Measurements from ENCODE around the gene MVB12B. TPM values are rescaled to one million over a fixed set of nuclear protein-coding genes. Genes with fewer than 3 reads are reported as not detected.

MVB12B gene
- total RNA-seq, 4 donors from 2014 or later = 10.2 to 25.7 (median 14.0) TPM

DNA sequence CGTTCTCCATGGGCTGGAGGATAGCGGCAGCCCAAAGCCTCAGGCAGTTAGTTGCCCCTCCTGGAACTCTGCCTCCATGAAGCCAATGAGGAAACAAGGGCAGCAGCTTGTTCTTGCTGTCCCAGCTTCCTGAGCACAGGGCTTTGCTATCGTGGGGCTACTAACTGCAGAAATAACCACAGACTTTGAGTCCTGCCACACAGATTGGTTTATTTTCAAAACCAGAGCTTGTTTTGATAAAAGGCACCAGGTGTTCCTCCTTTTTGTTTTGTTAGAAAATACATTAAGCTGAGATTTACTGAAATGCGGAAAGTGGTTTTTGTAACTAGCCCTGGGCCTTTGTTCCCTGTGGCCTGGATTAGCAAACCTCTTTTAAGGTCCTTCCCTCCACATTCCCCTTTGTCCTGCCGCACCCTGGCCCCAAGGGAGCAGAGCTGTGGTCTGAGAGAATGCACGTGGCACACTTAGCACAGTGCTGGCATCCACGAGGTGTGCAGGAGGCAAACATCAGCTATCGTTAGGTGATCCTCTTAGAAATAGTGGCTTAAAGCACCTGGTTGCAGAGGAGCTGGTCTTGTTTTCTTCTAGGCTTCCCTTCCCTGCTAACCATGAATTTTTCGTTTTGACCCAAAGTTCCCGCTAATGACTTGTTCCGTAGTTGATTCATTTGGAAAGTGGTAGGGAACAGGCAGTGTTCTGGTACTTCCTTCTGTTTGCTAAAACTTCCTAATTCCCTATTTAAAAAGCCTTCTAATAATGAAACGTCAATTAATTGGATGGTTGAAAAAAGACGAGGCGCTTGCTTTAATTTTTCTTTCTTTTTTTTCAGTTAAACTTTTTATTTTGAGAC lies 21.5 kb downstream of the MVB12B start:
- Histone ChIP-seq H3K9me3 (no peaks in the 10 kb centered on the region), H3K27me3 (no peaks in the 10 kb centered on the region), H3K27ac (peak overlapping the region; percentile 78), H3K36me3 (no peaks in the 10 kb centered on the region), H3K4me3 (no peak overlapping the region), H3K4me1 (peaks cover 37% of the 10 kb centered on the region)
- TF ChIP-seq, protein P1, sequence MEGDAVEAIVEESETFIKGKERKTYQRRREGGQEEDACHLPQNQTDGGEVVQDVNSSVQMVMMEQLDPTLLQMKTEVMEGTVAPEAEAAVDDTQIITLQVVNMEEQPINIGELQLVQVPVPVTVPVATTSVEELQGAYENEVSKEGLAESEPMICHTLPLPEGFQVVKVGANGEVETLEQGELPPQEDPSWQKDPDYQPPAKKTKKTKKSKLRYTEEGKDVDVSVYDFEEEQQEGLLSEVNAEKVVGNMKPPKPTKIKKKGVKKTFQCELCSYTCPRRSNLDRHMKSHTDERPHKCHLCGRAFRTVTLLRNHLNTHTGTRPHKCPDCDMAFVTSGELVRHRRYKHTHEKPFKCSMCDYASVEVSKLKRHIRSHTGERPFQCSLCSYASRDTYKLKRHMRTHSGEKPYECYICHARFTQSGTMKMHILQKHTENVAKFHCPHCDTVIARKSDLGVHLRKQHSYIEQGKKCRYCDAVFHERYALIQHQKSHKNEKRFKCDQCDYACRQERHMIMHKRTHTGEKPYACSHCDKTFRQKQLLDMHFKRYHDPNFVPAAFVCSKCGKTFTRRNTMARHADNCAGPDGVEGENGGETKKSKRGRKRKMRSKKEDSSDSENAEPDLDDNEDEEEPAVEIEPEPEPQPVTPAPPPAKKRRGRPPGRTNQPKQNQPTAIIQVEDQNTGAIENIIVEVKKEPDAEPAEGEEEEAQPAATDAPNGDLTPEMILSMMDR (IDR thresholded peaks at IDR 0.05) = no peak
- TF ChIP-seq POLR2A (IDR thresholded peaks at IDR 0.05) (no peak), POLR2AphosphoS5 (IDR thresholded peaks at IDR 0.05) (no peak), EP300 (IDR thresholded peaks at IDR 0.05) (no peak)
- DNase-seq (ENCODE audit: low spot score in 2 of 2) = no peak
- 36% methylated on average over 14 of the region's 14 CpGs for WGBS

DNA sequence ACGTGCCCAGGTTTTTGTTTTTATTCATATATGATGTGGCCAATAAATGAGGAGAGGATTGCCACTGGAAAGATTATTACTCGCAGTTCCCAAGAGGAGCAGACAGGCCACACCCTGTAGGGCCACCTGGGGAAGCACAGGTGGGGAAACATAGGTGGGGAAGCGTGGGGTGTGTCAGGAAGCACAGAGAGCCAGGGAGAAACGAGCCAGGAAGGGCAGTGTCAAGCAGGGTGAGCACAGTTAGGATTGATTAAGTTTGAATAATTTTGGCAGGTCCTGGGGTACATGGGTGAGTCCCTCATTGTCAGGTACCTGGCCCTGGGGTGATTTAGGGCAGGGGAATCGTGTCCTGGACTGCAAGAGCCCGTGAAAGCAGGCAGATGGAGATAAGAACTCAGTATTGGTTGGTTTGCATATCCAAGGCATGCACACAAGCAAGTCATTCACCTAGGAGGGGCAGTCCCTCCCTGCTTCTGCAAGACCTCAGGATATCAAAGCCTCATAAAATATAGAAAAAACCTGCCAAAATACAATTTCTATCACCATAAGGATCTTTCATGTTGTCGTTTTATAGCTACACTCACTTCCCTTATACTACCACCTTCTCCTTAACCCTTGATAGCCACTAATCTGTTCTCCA lies 22.4 kb downstream of the MVB12B start:
- DNase-seq (ENCODE audit: low spot score in 2 of 2) = no peak
- peaks cover 37% of the 10 kb centered on the region for H3K4me1 ChIP-seq
- H3K27ac ChIP-seq = peak overlapping the region; percentile 78
- H3K4me3 ChIP-seq = no peak overlapping the region
- TF ChIP-seq POLR2A (IDR thresholded peaks at IDR 0.05) (no peak), POLR2AphosphoS5 (IDR thresholded peaks at IDR 0.05) (no peak), EP300 (IDR thresholded peaks at IDR 0.05) (no peak)
- TF ChIP-seq, protein P1 (IDR thresholded peaks at IDR 0.05) = no peak
- no peaks in the 10 kb centered on the region for H3K36me3 ChIP-seq
- no peaks in the 10 kb centered on the region for H3K27me3 ChIP-seq
- no peaks in the 10 kb centered on the region for H3K9me3 ChIP-seq
- WGBS = 42% methylated on average over 7 of the region's 7 CpGs

DNA sequence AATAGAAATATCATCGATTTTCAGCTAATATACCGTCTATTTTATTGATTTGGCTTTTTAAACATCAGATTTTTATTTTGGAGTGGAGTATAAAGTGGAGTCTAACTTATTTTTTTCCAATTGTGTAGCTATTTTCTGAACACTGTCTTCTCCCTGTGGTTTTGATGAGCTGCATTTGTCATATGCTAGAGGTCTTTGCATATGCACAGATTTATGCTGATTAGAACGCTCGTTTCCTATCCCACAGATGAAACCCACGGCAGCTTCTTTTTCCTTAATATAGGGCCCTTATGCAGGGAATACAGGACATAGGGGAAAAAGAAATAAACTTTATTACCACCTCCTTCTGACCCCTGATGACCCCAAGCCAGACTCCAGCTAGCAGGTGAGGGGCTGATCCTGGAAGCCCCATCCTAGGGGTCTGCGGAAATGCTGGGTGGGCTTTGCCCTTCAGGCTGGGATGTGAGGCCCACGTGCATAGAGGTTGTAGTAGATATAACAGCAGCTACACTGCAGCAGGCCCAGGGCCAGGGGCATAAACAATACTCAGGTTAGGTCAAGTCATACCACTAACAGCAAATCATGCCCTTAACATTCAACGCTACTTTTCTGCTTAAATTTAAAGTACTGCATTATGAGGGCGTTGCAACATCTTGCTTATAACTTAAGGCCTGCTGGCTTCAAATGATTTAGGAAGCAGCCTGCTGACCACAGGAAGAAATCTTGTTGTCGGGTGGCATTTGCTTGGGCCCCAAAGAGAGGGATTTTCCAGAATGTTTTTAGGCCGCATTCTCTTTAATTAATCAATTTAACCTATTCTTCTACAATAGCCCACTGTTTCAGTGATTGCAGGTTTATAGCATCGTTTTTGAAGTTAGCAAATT lies 28.5 kb downstream of the MVB12B start:
- H3K27ac ChIP-seq = no peak overlapping the region
- H3K4me3 ChIP-seq = no peak overlapping the region
- no peak for DNase-seq (ENCODE audit: low spot score in 2 of 2)
- peaks cover 5% of the 10 kb centered on the region for H3K4me1 ChIP-seq
- TF ChIP-seq POLR2AphosphoS5 (IDR thresholded peaks at IDR 0.05) = no peak
- no peak for TF ChIP-seq POLR2A (IDR thresholded peaks at IDR 0.05)
- TF ChIP-seq, protein P1 (IDR thresholded peaks at IDR 0.05) = no peak
- TF ChIP-seq EP300 (IDR thresholded peaks at IDR 0.05) = no peak
- no peaks in the 10 kb centered on the region for H3K36me3 ChIP-seq
- peaks cover 5% of the 10 kb centered on the region for H3K9me3 ChIP-seq
- WGBS = 86% methylated on average over 11 of the region's 12 CpGs
- H3K27me3 ChIP-seq = no peaks in the 10 kb centered on the region

DNA sequence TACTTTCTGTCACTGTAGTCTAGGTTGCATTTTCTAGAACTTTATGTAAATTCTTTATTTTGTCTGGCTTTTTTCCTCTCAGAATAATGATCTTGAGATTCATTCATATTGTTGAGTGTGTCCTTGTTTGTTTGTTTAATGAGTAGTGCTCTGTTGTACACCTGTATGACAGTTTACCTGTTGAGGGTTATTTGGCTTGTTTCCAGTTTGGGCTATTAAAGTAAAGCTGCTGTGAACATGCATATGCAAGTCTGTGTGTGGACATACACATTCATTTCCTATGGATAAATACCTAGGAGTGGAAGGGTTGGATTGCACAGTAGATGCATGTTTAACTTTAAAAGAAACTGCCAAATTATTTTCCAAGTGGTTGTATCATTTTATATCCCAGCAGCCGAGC lies 30.4 kb downstream of the MVB12B start:
- Histone ChIP-seq H3K27ac (no peak overlapping the region), H3K4me3 (no peak overlapping the region), H3K4me1 (peaks cover 5% of the 10 kb centered on the region), H3K27me3 (no peaks in the 10 kb centered on the region), H3K36me3 (no peaks in the 10 kb centered on the region), H3K9me3 (peaks cover 6% of the 10 kb centered on the region)
- DNase-seq (ENCODE audit: low spot score in 2 of 2) = no peak
- TF ChIP-seq, protein P1 (IDR thresholded peaks at IDR 0.05) = no peak
- TF ChIP-seq POLR2A (IDR thresholded peaks at IDR 0.05) = no peak
- TF ChIP-seq POLR2AphosphoS5 (IDR thresholded peaks at IDR 0.05) = no peak
- no peak for TF ChIP-seq EP300 (IDR thresholded peaks at IDR 0.05)
- WGBS = 96% methylated on average over 1 of the region's 1 CpG
